Naive thymus-derived CD4-positive, alpha-beta T cell (primary cell): ENCODE measurements around the gene ZFP91. TPM values are rescaled to one million over a fixed set of nuclear protein-coding genes. Genes with fewer than 3 reads are reported as not detected.
"Not testable (repeated sequence)": the region's sequence is repeated elsewhere in the genome, so short reads cannot be mapped to it uniquely, and the experiment has no call there.

Experiments used
- ATAC-seq: fragments of 150-1000 bp; cut with Tn5 transposase; 2 replicates; pipeline ENCODE4 v1.10.0; 2021; ENCODE audit warnings: mild to moderate bottlenecking, moderate library complexity
- CTCF ChIA-PET: fragments of 350-600 bp; sonication (Branson Sonifier 250); formaldehyde crosslinking; loops from one replicate; lab custom pipeline; 2021; ENCODE audit warnings: antibody characterized with exemption; lab: Charles Lee
- POLR2A ChIA-PET: fragments of 350-600 bp; sonication (Branson Sonifier 250); formaldehyde crosslinking; loops from one replicate; lab custom pipeline; 2021; ENCODE audit warnings: antibody characterized with exemption, inconsistent platforms; lab: Charles Lee
- DNase-seq, 9 donors: peaks; one replicate each; pipeline versions ENCODE4 v3.0.0 to v3.0.0-alpha.2; 2020 to 2022; ENCODE audit warnings: mixed read lengths in 1 of 9
- H3K27ac ChIP-seq: one replicate; pipeline ENCODE4 v1.7.0; 2013; ENCODE audit warnings: mild to moderate bottlenecking, low read depth, low read length, moderate library complexity
- H3K27me3 ChIP-seq, 2 donors: one replicate each; pipeline ENCODE4 v1.7.0; 2013; ENCODE audit warnings: low read length in 2 of 2, mild to moderate bottlenecking in 2 of 2, moderate library complexity in 2 of 2; ENCODE audit not compliant: control insufficient read depth in 2 of 2, insufficient read depth in 2 of 2
- H3K36me3 ChIP-seq, 3 experiments: 1 replicate in 2 of 3; 2 replicates in 1 of 3; pipeline ENCODE4 v1.7.0; 2013; ENCODE audit warnings: low read length in 3 of 3, mild to moderate bottlenecking in 3 of 3, moderate library complexity in 1 of 3; ENCODE audit not compliant: insufficient read depth in 3 of 3, control insufficient read depth in 2 of 3
- H3K4me1 ChIP-seq, 2 donors: one replicate each; pipeline ENCODE4 v1.7.0; 2013; ENCODE audit warnings: low read length in 2 of 2, mild to moderate bottlenecking in 2 of 2, moderate library complexity in 1 of 2; ENCODE audit not compliant: control insufficient read depth in 2 of 2, insufficient read depth in 2 of 2
- H3K4me3 ChIP-seq: 2 replicates; pipeline ENCODE4 v1.7.0; 2013; ENCODE audit warnings: mild to moderate bottlenecking, low read length
- H3K9me3 ChIP-seq, 3 experiments: 1 replicate in 2 of 3; 2 replicates in 1 of 3; pipeline ENCODE4 v1.7.0; 2013; ENCODE audit warnings: low read length in 3 of 3; ENCODE audit not compliant: control insufficient read depth in 2 of 3
- H3K27ac Mint-ChIP-seq, 9 donors: one replicate each; pipeline ENCODE4 v1.8.0; 2020 to 2022; ENCODE audit warnings: mixed read lengths in 9 of 9, mild to moderate bottlenecking in 8 of 9, moderate library complexity in 5 of 9, inconsistent platforms in 2 of 9
- H3K27me3 Mint-ChIP-seq, 5 donors: one replicate each; pipeline ENCODE4 v1.8.0; 2021 to 2022; ENCODE audit warnings: mixed read lengths in 5 of 5, mild to moderate bottlenecking in 1 of 5
- H3K36me3 Mint-ChIP-seq, 5 donors: one replicate each; pipeline ENCODE4 v1.8.0; 2020 to 2022; ENCODE audit warnings: mixed read lengths in 5 of 5, mild to moderate bottlenecking in 3 of 5, inconsistent platforms in 1 of 5
- H3K4me1 Mint-ChIP-seq, 7 donors: one replicate each; pipeline ENCODE4 v1.8.0; 2020 to 2022; ENCODE audit warnings: mixed read lengths in 7 of 7, mild to moderate bottlenecking in 3 of 7, inconsistent platforms in 1 of 7
- H3K4me3 Mint-ChIP-seq, 10 donors: one replicate each; pipeline ENCODE4 v1.8.0; 2020 to 2022; ENCODE audit warnings: mild to moderate bottlenecking in 10 of 10, mixed read lengths in 10 of 10, moderate library complexity in 6 of 10, inconsistent platforms in 2 of 10
- H3K9me3 Mint-ChIP-seq, 11 donors: one replicate each; pipeline ENCODE4 v1.8.0; 2020 to 2022; ENCODE audit warnings: mixed read lengths in 11 of 11, mild to moderate bottlenecking in 4 of 11, inconsistent platforms in 1 of 11, moderate library complexity in 1 of 11
- intact Hi-C, 2 donors: fragments of 100-400 bp; cut with micrococcal nuclease; formaldehyde crosslinking; loops; one replicate each; pipeline ENCODE4 v1.15.1; 2023
- polyA plus RNA-seq, 2 donors: library from polyadenylated mRNA; unstranded; fragments of 300-500 nt; fragmentation: Illumina TruSeq; gene quantifications; one replicate each; pipeline ENCODE4 v1.2.3, GENCODE V29; 2021
- total RNA-seq, 6 experiments: library from RNA in 5 of 6; stranded (reverse) in 5 of 6; gene quantifications; 1 replicate in 5 of 6; 2 replicates in 1 of 6; pipeline ENCODE4 v1.2.3 and lab custom pipeline; 2021 to 2026

ZFP91 gene
- total and polyA plus RNA-seq, 7 experiments from 2014 or later = 6.5 to 53.8 (median 39.1) TPM

DNA sequence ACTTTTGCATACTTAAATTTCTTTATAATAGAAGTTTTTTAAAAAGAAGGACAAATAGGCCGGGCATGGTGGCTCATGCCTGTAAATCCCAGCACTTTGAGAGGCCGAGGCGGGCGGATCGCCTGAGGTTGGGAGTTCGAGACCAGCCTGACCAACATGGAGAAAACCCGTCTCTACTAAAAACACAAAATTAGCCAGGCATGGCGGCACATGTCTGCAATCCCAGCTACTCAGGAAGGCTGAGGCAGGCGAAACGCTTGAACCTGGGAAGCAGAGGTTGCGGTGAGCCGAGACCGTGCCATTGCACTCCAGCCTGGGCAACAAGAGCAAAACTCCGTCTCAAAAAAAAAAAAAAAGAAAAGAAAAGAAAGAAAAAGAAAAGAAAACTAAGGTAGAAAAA lies 6.0 kb upstream of the ZFP91 start:
- not testable (repeated sequence) for H3K27me3 ChIP-seq, H3K9me3 ChIP-seq, H3K9me3 Mint-ChIP-seq, ATAC-seq, DNase-seq, H3K27me3 Mint-ChIP-seq
- H3K4me1 ChIP-seq = peaks cover 29 to 49% of the 10 kb centered on the region in 2 donors
- peak overlapping the region; percentile 87 to 99 (median 96) for H3K4me3 Mint-ChIP-seq
- POLR2A ChIA-PET = interaction anchor here (0.7 to 8.6 kb wide), 7 partner anchors 13 to 920 kb away, joined by 3 to 140 read pairs (median 3); no protein-coding TSS in a partner anchor
- H3K36me3 ChIP-seq = peaks cover 5 to 23% (median 7%) of the 10 kb centered on the region in 3 experiments
- intact Hi-C loops = loop anchor here in 1 of 2 donors (10.0 kb wide), 1 partner anchor 1148 kb away; the partner anchor contains the start of gene SLC43A3
- H3K36me3 Mint-ChIP-seq = peaks cover 5 to 41% (median 19%) of the 10 kb centered on the region in 5 donors
- peak overlapping the region; percentile 99 for H3K4me3 ChIP-seq
- H3K27ac Mint-ChIP-seq = peak overlapping the region; percentile 90 to 100 (median 98)
- peaks cover 33 to 90% (median 75%) of the 10 kb centered on the region in 7 donors for H3K4me1 Mint-ChIP-seq
- CTCF ChIA-PET = interaction anchor here (0.7 to 1.7 kb wide), 3 partner anchors 20 to 49 kb away, joined by 4 to 5 read pairs (median 5); no protein-coding TSS in a partner anchor
- peak overlapping the region; percentile 98 for H3K27ac ChIP-seq

DNA sequence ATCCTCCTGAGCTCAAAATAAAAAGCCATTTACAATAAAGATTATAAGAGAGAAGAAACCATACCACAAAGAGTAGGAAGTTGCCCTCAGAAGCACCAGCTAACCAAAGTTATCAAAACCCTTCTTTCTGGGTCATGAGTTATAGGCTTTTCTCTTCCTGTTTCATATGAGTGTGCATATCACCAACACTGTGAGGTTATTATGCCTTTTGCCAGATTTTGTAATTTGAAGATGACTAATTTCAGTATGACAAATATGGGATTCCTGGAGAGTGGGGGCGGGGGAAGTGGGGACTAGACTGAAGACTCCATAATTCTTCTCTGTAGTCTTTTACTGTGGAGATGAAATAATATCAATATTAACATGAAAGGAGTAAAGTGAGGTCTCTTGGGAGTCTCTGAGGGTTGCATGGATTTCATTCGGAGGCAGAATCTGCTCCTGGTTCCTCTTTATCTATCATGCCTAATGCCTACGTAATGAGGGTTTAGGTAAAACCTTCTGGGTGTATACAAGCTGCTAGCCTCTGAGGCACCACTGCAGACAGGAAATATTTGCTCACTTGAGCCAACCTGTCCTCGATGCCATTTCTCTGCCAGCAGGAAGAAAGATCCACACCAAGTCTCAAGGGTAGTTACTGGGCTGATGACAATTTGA lies 5.3 kb upstream of the ZFP91 start:
- H3K4me1 ChIP-seq = peaks cover 29 to 44% of the 10 kb centered on the region in 2 donors
- intact Hi-C loops = loop anchor here in 1 of 2 donors (10.0 kb wide), 1 partner anchor 1149 kb away; the partner anchor contains the start of gene SLC43A3
- Mint-ChIP-seq H3K36me3 (peaks cover 5 to 38% (median 14%) of the 10 kb centered on the region in 5 donors), H3K27me3 (peaks cover 0 to 5% (median 0%) of the 10 kb centered on the region in 5 donors), H3K4me1 (peaks cover 27 to 84% (median 70%) of the 10 kb centered on the region in 7 donors), H3K9me3 (peaks cover 0 to 4% (median 0%) of the 10 kb centered on the region in 11 donors), H3K4me3 (peak overlapping the region; percentile 87 to 99 (median 96)), H3K27ac (peak overlapping the region; percentile 90 to 100 (median 98))
- DNase-seq = peak in 8 of 9 donors; percentile 41 to 66 (median 58)
- CTCF ChIA-PET = interaction anchor here (0.7 to 1.7 kb wide), 3 partner anchors 21 to 50 kb away, joined by 4 to 5 read pairs (median 5); no protein-coding TSS in a partner anchor
- H3K27me3 ChIP-seq = no peaks in the 10 kb centered on the region
- POLR2A ChIA-PET = interaction anchor here (0.6 to 8.6 kb wide), 12 partner anchors 8 to 921 kb away, joined by 3 to 140 read pairs (median 3); no protein-coding TSS in a partner anchor
- H3K4me3 ChIP-seq = peak overlapping the region; percentile 99
- H3K9me3 ChIP-seq = no peaks in the 10 kb centered on the region
- peak; percentile 29 for ATAC-seq
- H3K27ac ChIP-seq = peak overlapping the region; percentile 98
- peaks cover 5 to 24% (median 7%) of the 10 kb centered on the region in 3 experiments for H3K36me3 ChIP-seq

DNA sequence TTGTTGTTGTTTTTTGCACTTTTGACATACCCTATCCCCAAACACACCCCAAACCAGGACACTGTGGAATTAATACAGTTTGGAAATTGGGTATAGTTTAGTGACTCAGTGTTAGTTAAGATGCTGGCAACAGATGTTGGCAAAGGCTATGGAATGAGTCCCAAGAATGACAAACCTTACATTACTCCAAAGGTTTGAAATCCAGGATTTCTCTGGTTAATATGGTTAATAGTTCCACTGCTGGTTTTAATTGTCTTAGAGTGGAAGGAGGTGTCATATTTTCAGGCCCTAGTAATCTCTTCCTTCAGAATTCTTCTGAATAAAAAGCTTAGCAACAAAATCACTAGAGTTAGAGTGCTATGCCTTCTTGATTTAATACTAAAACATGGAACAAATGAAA lies 4.0 kb upstream of the ZFP91 start:
- POLR2A ChIA-PET = interaction anchor here (1.2 to 8.6 kb wide), 6 partner anchors 7 to 767 kb away, joined by 3 to 140 read pairs (median 17); no protein-coding TSS in a partner anchor

DNA sequence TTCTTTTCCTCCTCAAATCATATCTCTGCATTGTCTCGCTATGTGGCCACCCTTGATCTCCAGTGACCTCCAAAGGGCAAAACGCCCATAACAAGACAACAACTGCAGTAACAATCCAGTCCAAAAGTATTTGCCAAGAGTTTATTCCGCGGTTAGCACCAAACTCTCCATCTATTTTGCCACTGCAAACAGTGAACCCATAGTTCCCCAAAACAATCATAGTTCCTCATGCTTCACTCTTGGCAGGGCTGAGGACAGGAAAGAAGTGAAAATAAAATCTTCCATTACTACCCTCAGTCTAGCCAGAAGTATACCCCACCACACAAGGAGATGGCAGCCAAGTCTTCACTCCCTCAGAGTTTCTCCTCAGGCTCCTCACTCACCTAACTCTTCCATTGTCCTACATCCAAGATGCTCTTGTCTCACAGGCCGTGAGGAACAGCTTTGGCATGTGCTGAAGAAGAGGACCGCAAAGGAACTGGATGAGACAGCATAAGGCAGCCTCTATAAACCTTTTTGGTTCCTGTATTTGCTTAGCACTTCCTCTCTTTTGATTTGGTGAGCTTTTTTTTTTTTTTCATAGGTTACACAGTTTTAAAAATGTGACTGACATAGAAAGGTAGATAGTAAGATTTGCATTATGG lies 3.4 kb upstream of the ZFP91 start, which contains the start of gene LPXN:
TSS of gene LPXN (minus strand) at position 480 of the 644 bp plus-strand sequence. CDS start at position 396, 84 bp downstream.
- POLR2A ChIA-PET = interaction anchor here (0.6 to 8.6 kb wide), 12 partner anchors 7 to 834 kb away, joined by 3 to 140 read pairs (median 4); partner anchors contain the start of genes FAM111A and SELENOH
- Mint-ChIP-seq H3K27me3 (peaks cover 0 to 5% (median 0%) of the 10 kb centered on the region in 5 donors), H3K36me3 (peaks cover 2 to 26% (median 4%) of the 10 kb centered on the region in 5 donors)

More for the DNA sequence above, 4.0 kb upstream of the ZFP91 start:
- peak overlapping the region; percentile 99 for H3K4me3 ChIP-seq
- no peak for ATAC-seq
- no peak for DNase-seq
- intact Hi-C loops = loop anchor here (1.0 to 10.0 kb wide), 5 partner anchors 50 to 1238 kb away; partner anchors contain the start of genes P2RX3 (in 1 of the 2), SLC43A3 (in 1 of the 2) and SSRP1 (in 1 of the 2)
- peaks cover 31 to 40% of the 10 kb centered on the region in 2 donors for H3K4me1 ChIP-seq
- H3K27me3 ChIP-seq = no peaks in the 10 kb centered on the region
- Mint-ChIP-seq H3K4me3 (peak overlapping the region; percentile 95 to 99 (median 96)), H3K27ac (peak overlapping the region; percentile 90 to 100 (median 99)), H3K27me3 (peaks cover 0 to 5% (median 0%) of the 10 kb centered on the region in 5 donors), H3K9me3 (peaks cover 0 to 9% (median 0%) of the 10 kb centered on the region in 11 donors), H3K36me3 (peaks cover 5 to 28% (median 9%) of the 10 kb centered on the region in 5 donors), H3K4me1 (peaks cover 20 to 76% (median 65%) of the 10 kb centered on the region in 7 donors)
- peaks cover 5 to 12% (median 7%) of the 10 kb centered on the region in 3 experiments for H3K36me3 ChIP-seq
- CTCF ChIA-PET = interaction anchor here (0.6 kb wide), 1 partner anchor 779 kb away, joined by 3 read pairs; no protein-coding TSS in a partner anchor
- no peaks in the 10 kb centered on the region for H3K9me3 ChIP-seq
- peak overlapping the region; percentile 98 for H3K27ac ChIP-seq

DNA sequence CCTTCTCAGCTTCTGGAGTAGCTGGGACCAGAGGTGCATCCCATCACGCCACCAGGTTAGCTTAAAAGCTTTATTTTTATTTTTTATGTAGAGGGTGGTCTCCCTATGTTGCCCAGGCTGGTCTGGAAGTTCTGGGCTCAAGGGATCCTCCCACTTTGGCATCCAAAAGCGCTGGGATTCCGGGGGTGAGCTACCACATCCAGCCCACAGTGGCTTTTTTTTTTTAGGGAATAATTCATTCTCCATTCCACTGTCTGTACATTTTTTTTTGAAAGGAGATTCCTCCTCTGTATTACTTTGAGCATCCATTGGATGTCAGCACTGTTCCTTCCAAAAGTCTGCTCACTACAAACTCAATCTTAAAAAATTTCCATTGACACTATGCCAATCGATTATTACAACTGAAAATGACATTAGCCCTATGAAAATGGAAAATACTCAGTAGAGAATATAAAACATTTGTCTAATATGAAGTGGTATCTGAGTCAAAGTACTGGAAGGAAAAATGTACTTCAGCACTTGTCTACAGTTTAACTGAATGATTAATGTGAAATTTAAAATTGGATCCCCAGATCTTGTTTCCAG lies 1.9 kb upstream of the ZFP91 start:
- no peak for DNase-seq
- no peak for ATAC-seq
- Histone ChIP-seq H3K27ac (peak overlapping the region; percentile 98), H3K4me1 (peaks cover 38 to 48% of the 10 kb centered on the region in 2 donors), H3K27me3 (no peaks in the 10 kb centered on the region), H3K36me3 (peaks cover 0 to 4% (median 0%) of the 10 kb centered on the region in 3 experiments), H3K9me3 (no peaks in the 10 kb centered on the region), H3K4me3 (peak overlapping the region; percentile 99)
- intact Hi-C loops = loop anchor here (1.0 to 10.0 kb wide), 6 partner anchors 98 to 1240 kb away; partner anchors contain the start of genes P2RX3 (in 1 of the 2), SLC43A3 (in 1 of the 2) and SSRP1 (in 1 of the 2)
- Mint-ChIP-seq H3K27ac (peak overlapping the region; percentile 98 to 100 (median 99)), H3K36me3 (peaks cover 0 to 29% (median 0%) of the 10 kb centered on the region in 5 donors), H3K4me1 (peaks cover 27 to 76% (median 68%) of the 10 kb centered on the region in 7 donors), H3K27me3 (peaks cover 0 to 5% (median 0%) of the 10 kb centered on the region in 5 donors), H3K4me3 (peak overlapping the region; percentile 95 to 100 (median 98)), H3K9me3 (peaks cover 0 to 10% (median 0%) of the 10 kb centered on the region in 11 donors)
- CTCF ChIA-PET = interaction anchor here (0.6 to 3.3 kb wide), 6 partner anchors 9 to 215 kb away, joined by 3 to 26 read pairs (median 6); no protein-coding TSS in a partner anchor
- POLR2A ChIA-PET = interaction anchor here (0.6 to 8.6 kb wide), 14 partner anchors 9 to 1041 kb away, joined by 3 to 140 read pairs (median 6); partner anchors contain the start of gene SELENOH

More for the DNA sequence above, 3.4 kb upstream of the ZFP91 start, which contains the start of gene LPXN:
- Mint-ChIP-seq H3K4me1 (peaks cover 24 to 76% (median 67%) of the 10 kb centered on the region in 7 donors), H3K4me3 (peak within 1 kb of the TSS; percentile 95 to 100 (median 98)), H3K27ac (peak within 1 kb of the TSS; percentile 98 to 100 (median 99)), H3K9me3 (peaks cover 0 to 10% (median 0%) of the 10 kb centered on the region in 11 donors)
- no peaks in the 10 kb centered on the region for H3K9me3 ChIP-seq
- H3K36me3 ChIP-seq = peaks cover 3 to 8% (median 5%) of the 10 kb centered on the region in 3 experiments
- H3K4me3 ChIP-seq = peak within 1 kb of the TSS; percentile 99
- no peaks in the 10 kb centered on the region for H3K27me3 ChIP-seq
- peak within 1 kb of the TSS; percentile 98 for H3K27ac ChIP-seq
- ATAC-seq (no peak), DNase-seq (peak; percentile 29 to 77 (median 68))
- peaks cover 37 to 43% of the 10 kb centered on the region in 2 donors for H3K4me1 ChIP-seq
- CTCF ChIA-PET = interaction anchor here (0.6 to 3.3 kb wide), 3 partner anchors 8 to 84 kb away, joined by 3 to 26 read pairs (median 22); no protein-coding TSS in a partner anchor
- intact Hi-C loops = loop anchor here (1.0 to 10.0 kb wide), 6 partner anchors 50 to 1238 kb away; partner anchors contain the start of genes P2RX3 (in 1 of the 2), SLC43A3 (in 1 of the 2) and SSRP1 (in 1 of the 2)
